AG04450 (cell line): ENCODE results near the gene PPP4R4. TPM values are rescaled to one million over a fixed set of nuclear protein-coding genes. Genes with fewer than 3 reads are reported as not detected.

Source experiments
- CTCF ChIA-PET: fragments of 300-600, 350-600 bp; formaldehyde crosslinking; extraction: SDS; loops from one replicate; lab custom pipeline; 2022; ENCODE audit warnings: antibody characterized with exemption, inconsistent platforms; lab: Charles Lee
- POLR2A ChIA-PET: fragments of 350-600 bp; formaldehyde crosslinking; extraction: SDS; loops from one replicate; lab custom pipeline; 2021; ENCODE audit warnings: antibody characterized with exemption, inconsistent platforms; lab: Yijun Ruan, JAX
- DNase-seq: peaks from one replicate; pipeline ENCODE4 v3.0.0-alpha.2; 2011; ENCODE audit warnings: low read depth, low spot score
- H3K27ac ChIP-seq: one replicate; pipeline ENCODE4 v1.5.1; 2012; ENCODE audit warnings: low read depth, low read length, control low read depth
- H3K27me3 ChIP-seq: one replicate; pipeline ENCODE4 v1.6.0; 2012; ENCODE audit warnings: low read length; ENCODE audit not compliant: control insufficient read depth, insufficient read depth
- H3K4me3 ChIP-seq: 2 replicates; pipeline ENCODE4 v1.5.1; 2011; ENCODE audit warnings: mild to moderate bottlenecking, low read depth, low read length, control low read depth
- H3K9me3 ChIP-seq: 2 replicates; pipeline ENCODE4 v1.5.1; 2012; ENCODE audit warnings: low read length; ENCODE audit not compliant: control insufficient read depth, insufficient read depth
- polyA plus RNA-seq: library from polyadenylated mRNA; depleted of rRNA; stranded (reverse); fragments of >200 nt; gene quantifications from 2 replicates; pipeline ENCODE4 v1.2.3, GENCODE V29; 2011
- TF ChIP-seq, protein P1 (sequence below): IDR thresholded peaks from 2 replicates; pipeline ENCODE4 v1.5.1; 2011; ENCODE audit warnings: low read depth, low read length, control low read depth, inconsistent platforms

Gene PPP4R4
- polyA plus RNA-seq, 1 experiment = 0.60 TPM

DNA sequence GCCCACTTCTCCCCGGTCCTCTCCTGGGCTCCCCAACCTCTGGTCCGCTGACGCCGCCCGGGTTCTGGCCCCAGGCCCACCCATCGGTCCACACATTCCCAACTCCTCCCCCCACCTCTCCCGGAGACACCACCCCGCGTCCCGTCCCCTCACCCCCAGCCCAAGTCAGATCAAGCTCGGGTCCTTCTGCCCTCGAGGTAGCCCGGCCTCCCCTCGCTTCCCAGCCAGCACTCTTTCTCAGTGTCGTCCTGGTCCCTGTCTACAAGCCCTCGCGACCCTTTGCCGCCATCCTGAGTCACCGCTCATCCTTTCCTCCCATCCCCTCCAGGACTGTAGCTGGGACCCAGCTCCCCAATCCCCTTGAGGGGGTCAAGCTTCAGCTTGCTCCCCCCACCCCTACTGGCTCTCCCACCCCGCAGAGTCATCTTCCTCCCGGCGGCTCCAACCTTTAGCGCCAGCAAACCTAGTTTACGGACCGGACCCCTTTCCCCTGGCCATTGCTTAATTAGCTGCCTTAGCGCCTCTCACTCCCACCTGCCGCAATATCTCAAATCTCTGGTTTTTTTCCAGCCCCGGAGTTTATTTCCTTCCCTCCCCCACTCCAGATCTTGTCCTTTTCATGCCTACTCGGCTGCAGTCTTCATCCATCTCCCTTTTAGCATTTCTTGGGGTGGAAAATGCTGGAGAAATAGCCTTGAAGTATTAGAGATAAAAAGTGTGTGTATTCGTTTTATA is 1.1 kb downstream of the PPP4R4 start:
- POLR2A ChIA-PET = interaction anchor here (0.7 kb wide), 1 partner anchor 182 kb away, joined by 6 read pairs; no protein-coding TSS in a partner anchor
- peak overlapping the region; percentile 53 for H3K4me3 ChIP-seq
- no peaks in the 10 kb centered on the region; the same call in 1 of the 2 replicates for H3K9me3 ChIP-seq
- H3K27me3 ChIP-seq = peaks cover 20% of the 10 kb centered on the region
- DNase-seq = no peak
- no peak overlapping the region for H3K27ac ChIP-seq
- CTCF ChIA-PET = interaction anchor here (0.6 to 1.3 kb wide), 3 partner anchors 39 to 74 kb away, joined by 5 to 6 read pairs (median 5); no protein-coding TSS in a partner anchor
- TF ChIP-seq, protein P1, sequence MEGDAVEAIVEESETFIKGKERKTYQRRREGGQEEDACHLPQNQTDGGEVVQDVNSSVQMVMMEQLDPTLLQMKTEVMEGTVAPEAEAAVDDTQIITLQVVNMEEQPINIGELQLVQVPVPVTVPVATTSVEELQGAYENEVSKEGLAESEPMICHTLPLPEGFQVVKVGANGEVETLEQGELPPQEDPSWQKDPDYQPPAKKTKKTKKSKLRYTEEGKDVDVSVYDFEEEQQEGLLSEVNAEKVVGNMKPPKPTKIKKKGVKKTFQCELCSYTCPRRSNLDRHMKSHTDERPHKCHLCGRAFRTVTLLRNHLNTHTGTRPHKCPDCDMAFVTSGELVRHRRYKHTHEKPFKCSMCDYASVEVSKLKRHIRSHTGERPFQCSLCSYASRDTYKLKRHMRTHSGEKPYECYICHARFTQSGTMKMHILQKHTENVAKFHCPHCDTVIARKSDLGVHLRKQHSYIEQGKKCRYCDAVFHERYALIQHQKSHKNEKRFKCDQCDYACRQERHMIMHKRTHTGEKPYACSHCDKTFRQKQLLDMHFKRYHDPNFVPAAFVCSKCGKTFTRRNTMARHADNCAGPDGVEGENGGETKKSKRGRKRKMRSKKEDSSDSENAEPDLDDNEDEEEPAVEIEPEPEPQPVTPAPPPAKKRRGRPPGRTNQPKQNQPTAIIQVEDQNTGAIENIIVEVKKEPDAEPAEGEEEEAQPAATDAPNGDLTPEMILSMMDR = no peak

DNA sequence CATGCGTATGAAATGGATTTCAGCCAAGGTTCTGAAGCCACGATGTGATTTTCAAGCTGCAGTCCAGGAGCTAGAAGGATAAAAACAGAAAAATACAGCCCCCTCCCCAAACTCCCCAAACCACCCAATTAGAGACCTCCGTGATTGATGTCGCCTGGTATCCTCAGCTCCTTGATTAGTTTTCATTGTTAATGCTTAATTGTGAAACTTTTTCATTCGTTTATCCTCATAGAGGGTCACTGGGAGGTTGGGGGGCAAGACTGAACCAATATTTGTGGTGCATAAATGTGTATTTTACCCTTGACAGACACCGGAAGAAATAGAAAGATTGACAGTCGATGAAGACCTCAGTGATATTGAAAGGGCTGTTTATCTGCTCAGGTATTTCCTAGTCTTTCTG is 1.6 kb downstream of the PPP4R4 start:
- TF ChIP-seq, protein P1 = no peak
- DNase-seq = no peak
- Histone ChIP-seq H3K27me3 (peaks cover 20% of the 10 kb centered on the region), H3K27ac (no peak overlapping the region), H3K9me3 (no peaks in the 10 kb centered on the region; the same call in 1 of the 2 replicates), H3K4me3 (no peak overlapping the region)
- ChIA-PET POLR2A (no interaction called here), CTCF (interaction anchor here (1.0 to 1.3 kb wide), 4 partner anchors 39 to 236 kb away, joined by 3 to 5 read pairs (median 4); no protein-coding TSS in a partner anchor)

DNA sequence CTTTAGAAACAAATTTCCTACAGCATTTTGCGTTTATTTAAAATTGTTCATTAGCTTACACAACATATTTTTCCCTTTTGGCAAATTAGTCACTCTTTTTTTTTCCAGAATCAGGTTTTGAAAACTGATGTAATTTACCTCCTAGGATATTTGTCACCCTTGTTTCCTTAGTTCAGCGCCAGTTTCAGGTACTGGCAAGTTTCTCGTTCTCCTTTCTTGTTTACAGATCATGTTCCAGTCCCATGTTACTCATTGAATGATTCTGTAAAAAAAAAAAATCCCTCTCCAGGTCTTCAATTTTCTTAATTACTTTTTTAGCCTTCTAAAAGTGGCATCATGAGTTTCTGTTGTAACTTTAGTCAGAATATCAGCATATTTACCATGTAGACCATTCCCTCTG is 2.7 kb downstream of the PPP4R4 start:
- H3K27ac ChIP-seq = no peak overlapping the region
- TF ChIP-seq, protein P1 = no peak
- H3K27me3 ChIP-seq = peaks cover 20% of the 10 kb centered on the region
- CTCF ChIA-PET = interaction anchor here (1.0 to 1.1 kb wide), 2 partner anchors 40 to 237 kb away, joined by 3 to 4 read pairs; no protein-coding TSS in a partner anchor
- POLR2A ChIA-PET = no interaction called here
- DNase-seq = no peak
- H3K9me3 ChIP-seq = no peaks in the 10 kb centered on the region; the same call in 1 of the 2 replicates
- H3K4me3 ChIP-seq = no peak overlapping the region

DNA sequence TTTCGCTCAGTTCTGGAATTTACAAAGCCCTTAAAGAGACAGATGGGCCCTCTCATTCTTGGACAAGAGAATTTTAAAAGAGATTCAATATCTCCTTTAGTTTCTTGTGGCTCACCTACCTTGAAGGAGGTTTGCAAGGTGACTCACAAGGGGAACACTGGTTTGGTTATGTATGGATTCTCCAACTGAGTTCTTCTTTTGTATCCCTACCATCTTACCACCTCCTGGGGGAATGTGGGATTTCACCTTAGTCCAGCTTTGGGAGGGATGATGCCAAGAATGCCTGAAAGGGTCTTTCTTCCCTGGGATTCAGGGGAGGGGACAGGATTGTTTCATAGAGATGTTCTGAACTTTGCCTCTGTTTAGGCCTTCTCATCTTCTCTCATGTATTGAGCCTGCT is 3.7 kb downstream of the PPP4R4 start:
- ChIA-PET POLR2A (no interaction called here), CTCF (interaction anchor here (1.0 kb wide), 1 partner anchor 46 kb away, joined by 3 read pairs; no protein-coding TSS in a partner anchor)
- Histone ChIP-seq H3K27ac (no peak overlapping the region), H3K4me3 (no peak overlapping the region), H3K9me3 (no peaks in the 10 kb centered on the region; the same call in 1 of the 2 replicates), H3K27me3 (peaks cover 20% of the 10 kb centered on the region)
- TF ChIP-seq, protein P1 = no peak
- DNase-seq = no peak

DNA sequence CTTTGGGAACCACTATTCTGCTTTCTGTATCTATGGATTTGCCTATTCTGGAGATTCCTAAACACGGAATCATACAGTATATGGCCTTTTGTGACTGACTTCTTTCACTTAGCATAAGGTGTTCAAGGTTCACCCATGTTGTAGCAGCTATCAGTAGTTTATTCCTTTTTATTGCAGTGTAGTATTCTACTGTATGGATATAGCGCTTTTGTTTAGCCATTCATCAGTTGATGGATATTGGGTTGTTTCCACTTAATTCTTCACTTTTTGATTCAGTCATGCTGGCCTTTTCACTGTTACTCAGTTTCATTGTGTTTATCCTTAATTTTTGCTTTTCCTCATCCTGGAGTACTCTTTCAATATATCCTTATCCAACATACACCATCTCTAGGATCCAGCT is 5.1 kb downstream of the PPP4R4 start:
- CTCF ChIA-PET = interaction anchor here (1.3 to 4.1 kb wide), 8 partner anchors 12 to 239 kb away, joined by 3 to 44 read pairs (median 19); no protein-coding TSS in a partner anchor

More for the DNA sequence above, 5.1 kb downstream of the PPP4R4 start:
- POLR2A ChIA-PET = no interaction called here
- TF ChIP-seq, protein P1 = no peak
- Histone ChIP-seq H3K9me3 (no peaks in the 10 kb centered on the region), H3K27me3 (peaks cover 20% of the 10 kb centered on the region), H3K4me3 (no peak overlapping the region), H3K27ac (no peak overlapping the region)
- DNase-seq = no peak
